Fibroblast of peridontal ligament (primary cell): ENCODE results near the gene DGKE.
A peak's percentile ranks its signal among the peaks of the same experiment; 100 is the strongest.

Experiments used
- DNase-seq: peaks from one replicate; pipeline ENCODE4 v3.0.0-alpha.2; 2010; ENCODE audit errors: extremely low read depth

The DGKE gene

GRCh38 chr17:56812901-56813388 is 21.0 kb upstream of the DGKE start:
- DNase-seq: no peak

GRCh38 chr17:56815711-56816110 is 18.2 kb upstream of the DGKE start:
- DNase-seq: peak; percentile 77

- DNase-seq: no peak
These were observed 16.9 kb upstream of the DGKE start for GRCh38 chr17:56817066-56817465.

GRCh38 chr17:56819030-56819429 is 14.9 kb upstream of the DGKE start:
- no peak for DNase-seq

- peak; percentile 78 for DNase-seq
These were observed 14.4 kb upstream of the DGKE start for GRCh38 chr17:56819431-56820145.

GRCh38 chr17:56820207-56820606 is 13.7 kb upstream of the DGKE start:
- no peak for DNase-seq

GRCh38 chr17:56821847-56822534 is 12.0 kb upstream of the DGKE start:
- DNase-seq: no peak

- no peak for DNase-seq
These were observed 11.2 kb upstream of the DGKE start for GRCh38 chr17:56822725-56823124.

GRCh38 chr17:56823848-56824247 is 10.1 kb upstream of the DGKE start:
- no peak for DNase-seq

- DNase-seq: no peak
These were observed 9.4 kb upstream of the DGKE start for GRCh38 chr17:56824503-56824902.

- DNase-seq: no peak
These were observed 7.1 kb upstream of the DGKE start for GRCh38 chr17:56826611-56827414.

GRCh38 chr17:56830726-56831368 is 3.1 kb upstream of the DGKE start:
- no peak for DNase-seq

GRCh38 chr17:56831369-56832095 is 2.4 kb upstream of the DGKE start:
- DNase-seq: no peak

- DNase-seq: no peak
These were observed 1.5 kb upstream of the DGKE start for GRCh38 chr17:56832446-56832845.

GRCh38 chr17:56833057-56833808 is 718 bp upstream of the DGKE start:
- peak; percentile 35 for DNase-seq

GRCh38 chr17:56834380-56835263 is 671 bp downstream of the DGKE start:
- no peak for DNase-seq

- no peak for DNase-seq
These were observed 1.3 kb downstream of the DGKE start for GRCh38 chr17:56835264-56835585.

GRCh38 chr17:56838687-56839086 is 4.7 kb downstream of the DGKE start:
- DNase-seq: no peak

GRCh38 chr17:56842577-56842976 is 8.6 kb downstream of the DGKE start:
- DNase-seq: no peak

GRCh38 chr17:56845934-56846333 is 12.0 kb downstream of the DGKE start:
- no peak for DNase-seq
